ENCODE measurements around the gene NBL1. TPM values are rescaled to one million over a fixed set of nuclear protein-coding genes. Genes with fewer than 3 reads are reported as not detected.

The NBL1 gene
- total and polyA plus RNA-seq, 10 of the 15 experiments (the other 5 are each of a cell fraction or from before 2014, with no cell fraction given) = 0.13 to 2.4 (median 0.81) TPM; not detected in 1

DNA sequence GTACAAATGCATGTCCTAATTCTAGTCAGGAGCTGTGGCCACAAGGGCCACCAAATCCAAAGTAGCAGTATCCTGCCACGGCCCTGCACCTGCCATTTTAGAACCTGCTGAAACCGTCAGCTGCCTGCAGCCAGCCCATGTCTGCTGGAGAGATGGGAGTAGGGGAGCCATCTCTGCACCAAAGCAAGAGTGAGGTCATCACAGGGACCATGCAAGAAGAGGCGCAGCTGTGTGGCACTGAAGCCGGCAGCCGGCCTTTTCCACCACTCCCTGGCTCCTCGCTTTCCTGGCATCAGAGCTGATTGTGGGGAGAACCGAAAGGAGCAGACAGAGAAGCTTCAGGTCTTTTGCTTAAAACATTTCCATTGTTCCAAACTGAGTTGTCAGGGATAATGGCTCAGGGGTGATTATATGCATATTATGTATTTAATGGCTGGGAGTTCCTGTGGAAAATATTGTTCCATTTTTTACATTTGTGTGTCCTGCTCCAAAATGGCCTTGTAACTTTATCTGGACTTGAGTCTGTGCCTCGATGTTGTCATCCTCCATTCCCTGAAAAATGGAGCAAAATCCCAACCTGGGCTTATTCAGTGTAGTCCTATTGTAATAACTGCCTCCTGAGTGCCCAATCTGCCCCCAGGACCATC, 18.7 kb upstream of the NBL1 start:
- 96% methylated on average over 8 of the region's 8 CpGs for WGBS (ENCODE audit: insufficient coverage, insufficient replicate concordance, low lambda C conversion rate, missing lambda C conversion rate)
- peaks cover 11 to 19% of the 10 kb centered on the region in 2 experiments; a peak in 3 of 4 replicates for H3K36me3 ChIP-seq (ENCODE audit: control insufficient read depth in 2 of 2, insufficient read depth in 2 of 2, low read length in 1 of 2)
- no peak overlapping the region for H3K27ac ChIP-seq (ENCODE audit: control insufficient read depth, insufficient read depth)
- RAD21 ChIA-PET (ENCODE audit: unreplicated experiment) = interaction anchor here (0.7 kb wide), 1 partner anchor 78 kb away, joined by 3 read pairs; no protein-coding TSS in a partner anchor
- DNase-seq (ENCODE audit: low read depth, low spot score) (no peak), ATAC-seq (no peak), FAIRE-seq (no peak)
- POLR2A ChIA-PET = no interaction called here
- H3K27me3 ChIP-seq (replicated peaks in 1 of 2; ENCODE audit: control insufficient read depth in 2 of 2, insufficient read depth in 2 of 2, low read length in 1 of 2) = no peaks in the 10 kb centered on the region
- H3K4me2 ChIP-seq (ENCODE audit: control insufficient read depth, insufficient read depth) = no peak overlapping the region
- H3K79me2 ChIP-seq (ENCODE audit: control insufficient read depth, insufficient read depth, low read length) = no peaks in the 10 kb centered on the region; the same call in 1 of the 2 replicates
- in situ Hi-C loops (cut with MboI) (no loop called here), intact Hi-C loops (cut with micrococcal nuclease; ENCODE audit: unreplicated experiment) (no loop called here)
- SMC1A ChIA-PET (ENCODE audit: uncharacterized antibody, unreplicated experiment) = no interaction called here
- no peaks in the 10 kb centered on the region for H3K4me1 ChIP-seq (ENCODE audit: control insufficient read depth, insufficient read depth, low read length)
- BruUV-seq (replicated peaks) = no TSS peak
- no peaks in the 10 kb centered on the region for H4K20me1 ChIP-seq (ENCODE audit: control insufficient read depth, insufficient read depth)
- no peak for TF ChIP-seq ATF7 (IDR thresholded peaks at IDR 0.05; ENCODE audit: low read depth)
- CTCF ChIA-PET = interaction anchor here (0.5 to 1.2 kb wide), 2 partner anchors 42 to 658 kb away, joined by 3 read pairs; no protein-coding TSS in a partner anchor
- no peak overlapping the region for H3K4me3 ChIP-seq
- H2AFZ ChIP-seq (ENCODE audit: control insufficient read depth, low read depth, low read length) = no peak overlapping the region
- H3K9me3 ChIP-seq (replicated peaks; ENCODE audit: control insufficient read depth, insufficient read depth, low read length) = no peaks in the 10 kb centered on the region
- no peak overlapping the region for H3K9ac ChIP-seq (ENCODE audit: control insufficient read depth, insufficient read depth, low read length)

DNA sequence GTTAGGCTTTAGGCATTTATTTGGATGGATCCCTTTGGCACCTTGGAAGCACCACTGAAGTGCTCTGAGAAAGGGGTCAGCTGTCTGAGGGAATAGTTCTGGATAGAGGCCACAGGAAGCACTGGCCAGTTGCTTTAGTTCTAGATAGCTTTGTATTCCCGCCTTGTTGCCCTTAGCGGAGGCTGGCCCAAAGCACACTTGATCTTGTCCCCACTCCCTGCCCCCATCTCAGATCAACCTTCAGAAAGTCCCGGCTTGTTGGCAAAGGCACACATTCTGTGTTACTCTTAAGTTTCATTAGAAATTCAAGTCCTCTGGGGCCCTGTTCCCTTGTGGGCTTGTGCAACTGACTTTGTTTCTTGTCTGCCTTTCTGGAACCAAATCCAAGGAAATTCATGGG, 15.2 kb upstream of the NBL1 start:
- Histone ChIP-seq H3K36me3 (ENCODE audit: control insufficient read depth in 2 of 2, insufficient read depth in 2 of 2, low read length in 1 of 2) (peaks cover 11 to 16% of the 10 kb centered on the region in 2 experiments; a peak in 3 of 4 replicates), H3K9ac (ENCODE audit: control insufficient read depth, insufficient read depth, low read length) (no peak overlapping the region), H2AFZ (ENCODE audit: control insufficient read depth, low read depth, low read length) (no peak overlapping the region), H3K4me2 (ENCODE audit: control insufficient read depth, insufficient read depth) (no peak overlapping the region), H3K4me3 (no peak overlapping the region), H3K79me2 (ENCODE audit: control insufficient read depth, insufficient read depth, low read length) (no peaks in the 10 kb centered on the region), H4K20me1 (ENCODE audit: control insufficient read depth, insufficient read depth) (no peaks in the 10 kb centered on the region), H3K27ac (ENCODE audit: control insufficient read depth, insufficient read depth) (no peak overlapping the region), H3K9me3 (replicated peaks; ENCODE audit: control insufficient read depth, insufficient read depth, low read length) (no peaks in the 10 kb centered on the region), H3K27me3 (replicated peaks in 1 of 2; ENCODE audit: control insufficient read depth in 2 of 2, insufficient read depth in 2 of 2, low read length in 1 of 2) (no peaks in the 10 kb centered on the region), H3K4me1 (ENCODE audit: control insufficient read depth, insufficient read depth, low read length) (no peaks in the 10 kb centered on the region)
- CTCF ChIA-PET = interaction anchor here (1.1 kb wide), 1 partner anchor 11 kb away, joined by 3 read pairs; no protein-coding TSS in a partner anchor
- POLR2A ChIA-PET = interaction anchor here (0.6 kb wide), 1 partner anchor 681 kb away, joined by 5 read pairs; no protein-coding TSS in a partner anchor
- FAIRE-seq = no peak
- WGBS (ENCODE audit: insufficient coverage, insufficient replicate concordance, low lambda C conversion rate, missing lambda C conversion rate) = 100% methylated on average over 3 of the region's 3 CpGs
- RAD21 ChIA-PET (ENCODE audit: unreplicated experiment) = no interaction called here
- no TSS peak for BruUV-seq (replicated peaks)
- in situ Hi-C loops (cut with MboI) = no loop called here
- SMC1A ChIA-PET (ENCODE audit: uncharacterized antibody, unreplicated experiment) = no interaction called here
- DNase-seq (ENCODE audit: low read depth, low spot score) = no peak
- intact Hi-C loops (cut with micrococcal nuclease; ENCODE audit: unreplicated experiment) = no loop called here
- no peak for ATAC-seq
- TF ChIP-seq, protein P1, sequence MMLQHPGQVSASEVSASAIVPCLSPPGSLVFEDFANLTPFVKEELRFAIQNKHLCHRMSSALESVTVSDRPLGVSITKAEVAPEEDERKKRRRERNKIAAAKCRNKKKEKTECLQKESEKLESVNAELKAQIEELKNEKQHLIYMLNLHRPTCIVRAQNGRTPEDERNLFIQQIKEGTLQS (IDR thresholded peaks at IDR 0.05; ENCODE audit: borderline replicate concordance, extremely low read depth, low read depth, low read length) = no peak
- TF ChIP-seq YY1 (IDR thresholded peaks at IDR 0.05; ENCODE audit: low read depth, low read length) (no peak), IKZF2 (IDR thresholded peaks at IDR 0.05) (no peak), CREB1 (IDR thresholded peaks at IDR 0.05; ENCODE audit: low read depth) (no peak), KAT2A (conservative IDR thresholded peaks at IDR 0.05; ENCODE audit: control insufficient read depth, low read depth, low read length) (no peak), SP1 (IDR thresholded peaks at IDR 0.05; ENCODE audit: low read depth, low read length) (no peak)
- TF ChIP-seq, protein P2, sequence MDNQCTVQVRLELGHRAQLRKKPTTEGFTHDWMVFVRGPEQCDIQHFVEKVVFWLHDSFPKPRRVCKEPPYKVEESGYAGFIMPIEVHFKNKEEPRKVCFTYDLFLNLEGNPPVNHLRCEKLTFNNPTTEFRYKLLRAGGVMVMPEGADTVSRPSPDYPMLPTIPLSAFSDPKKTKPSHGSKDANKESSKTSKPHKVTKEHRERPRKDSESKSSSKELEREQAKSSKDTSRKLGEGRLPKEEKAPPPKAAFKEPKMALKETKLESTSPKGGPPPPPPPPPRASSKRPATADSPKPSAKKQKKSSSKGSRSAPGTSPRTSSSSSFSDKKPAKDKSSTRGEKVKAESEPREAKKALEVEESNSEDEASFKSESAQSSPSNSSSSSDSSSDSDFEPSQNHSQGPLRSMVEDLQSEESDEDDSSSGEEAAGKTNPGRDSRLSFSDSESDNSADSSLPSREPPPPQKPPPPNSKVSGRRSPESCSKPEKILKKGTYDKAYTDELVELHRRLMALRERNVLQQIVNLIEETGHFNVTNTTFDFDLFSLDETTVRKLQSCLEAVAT (IDR thresholded peaks at IDR 0.05) = no peak
- TF ChIP-seq, protein P3, sequence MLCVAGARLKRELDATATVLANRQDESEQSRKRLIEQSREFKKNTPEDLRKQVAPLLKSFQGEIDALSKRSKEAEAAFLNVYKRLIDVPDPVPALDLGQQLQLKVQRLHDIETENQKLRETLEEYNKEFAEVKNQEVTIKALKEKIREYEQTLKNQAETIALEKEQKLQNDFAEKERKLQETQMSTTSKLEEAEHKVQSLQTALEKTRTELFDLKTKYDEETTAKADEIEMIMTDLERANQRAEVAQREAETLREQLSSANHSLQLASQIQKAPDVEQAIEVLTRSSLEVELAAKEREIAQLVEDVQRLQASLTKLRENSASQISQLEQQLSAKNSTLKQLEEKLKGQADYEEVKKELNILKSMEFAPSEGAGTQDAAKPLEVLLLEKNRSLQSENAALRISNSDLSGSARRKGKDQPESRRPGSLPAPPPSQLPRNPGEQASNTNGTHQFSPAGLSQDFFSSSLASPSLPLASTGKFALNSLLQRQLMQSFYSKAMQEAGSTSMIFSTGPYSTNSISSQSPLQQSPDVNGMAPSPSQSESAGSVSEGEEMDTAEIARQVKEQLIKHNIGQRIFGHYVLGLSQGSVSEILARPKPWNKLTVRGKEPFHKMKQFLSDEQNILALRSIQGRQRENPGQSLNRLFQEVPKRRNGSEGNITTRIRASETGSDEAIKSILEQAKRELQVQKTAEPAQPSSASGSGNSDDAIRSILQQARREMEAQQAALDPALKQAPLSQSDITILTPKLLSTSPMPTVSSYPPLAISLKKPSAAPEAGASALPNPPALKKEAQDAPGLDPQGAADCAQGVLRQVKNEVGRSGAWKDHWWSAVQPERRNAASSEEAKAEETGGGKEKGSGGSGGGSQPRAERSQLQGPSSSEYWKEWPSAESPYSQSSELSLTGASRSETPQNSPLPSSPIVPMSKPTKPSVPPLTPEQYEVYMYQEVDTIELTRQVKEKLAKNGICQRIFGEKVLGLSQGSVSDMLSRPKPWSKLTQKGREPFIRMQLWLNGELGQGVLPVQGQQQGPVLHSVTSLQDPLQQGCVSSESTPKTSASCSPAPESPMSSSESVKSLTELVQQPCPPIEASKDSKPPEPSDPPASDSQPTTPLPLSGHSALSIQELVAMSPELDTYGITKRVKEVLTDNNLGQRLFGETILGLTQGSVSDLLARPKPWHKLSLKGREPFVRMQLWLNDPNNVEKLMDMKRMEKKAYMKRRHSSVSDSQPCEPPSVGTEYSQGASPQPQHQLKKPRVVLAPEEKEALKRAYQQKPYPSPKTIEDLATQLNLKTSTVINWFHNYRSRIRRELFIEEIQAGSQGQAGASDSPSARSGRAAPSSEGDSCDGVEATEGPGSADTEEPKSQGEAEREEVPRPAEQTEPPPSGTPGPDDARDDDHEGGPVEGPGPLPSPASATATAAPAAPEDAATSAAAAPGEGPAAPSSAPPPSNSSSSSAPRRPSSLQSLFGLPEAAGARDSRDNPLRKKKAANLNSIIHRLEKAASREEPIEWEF (IDR thresholded peaks at IDR 0.05; ENCODE audit: insufficient replicate concordance, low read depth, low read length) = no peak

All from GM12878 (cell line).